Trophoblast cell (in vitro differentiated cells and primary cell): ENCODE data around the gene DDX59.
A peak's percentile ranks its signal among the peaks of the same experiment; 100 is the strongest.

Source experiments
- DNase-seq, 2 donors: peaks; one replicate each; pipeline ENCODE4 v3.0.0-alpha.2; 2016
- H2AFZ ChIP-seq: 2 replicates; pipeline ENCODE4 v1.6.1; 2013; ENCODE audit warnings: low read length, moderate library complexity, mild to moderate bottlenecking; ENCODE audit not compliant: insufficient read depth, poor library complexity
- H2AK5ac ChIP-seq: 2 replicates; pipeline ENCODE4 v1.6.1; 2013; ENCODE audit warnings: mild to moderate bottlenecking, low read length
- H2BK120ac ChIP-seq: 2 replicates; pipeline ENCODE4 v1.6.1; 2013; ENCODE audit warnings: low read length, mild to moderate bottlenecking, moderate library complexity; ENCODE audit not compliant: insufficient read depth, poor library complexity
- H2BK12ac ChIP-seq: 2 replicates; pipeline ENCODE4 v1.6.1; 2013; ENCODE audit warnings: mild to moderate bottlenecking, low read length, moderate library complexity
- H2BK5ac ChIP-seq: 2 replicates; pipeline ENCODE4 v1.6.1; 2013; ENCODE audit warnings: low read length, low read depth, moderate library complexity, mild to moderate bottlenecking; ENCODE audit not compliant: poor library complexity
- H3K14ac ChIP-seq: 2 replicates; pipeline ENCODE4 v1.6.1; 2013; ENCODE audit warnings: mild to moderate bottlenecking, low read length
- H3K18ac ChIP-seq: 2 replicates; pipeline ENCODE4 v1.6.1; 2013; ENCODE audit warnings: mild to moderate bottlenecking, low read length
- H3K23ac ChIP-seq: 2 replicates; pipeline ENCODE4 v1.6.1; 2013; ENCODE audit warnings: low read length
- H3K27ac ChIP-seq: 2 replicates; pipeline ENCODE4 v1.5.1; 2013; ENCODE audit warnings: low read depth, mild to moderate bottlenecking, inconsistent platforms, low read length, moderate library complexity
- H3K27me3 ChIP-seq: 2 replicates; pipeline ENCODE4 v1.6.1; 2013; ENCODE audit warnings: inconsistent platforms, mild to moderate bottlenecking, low read length, moderate library complexity; ENCODE audit not compliant: insufficient read depth
- H3K36me3 ChIP-seq, 2 experiments: 1 replicate in 1 of 2; 2 replicates in 1 of 2; pipeline ENCODE4 v1.6.1; 2013; ENCODE audit warnings: low read length in 2 of 2, mild to moderate bottlenecking in 2 of 2, moderate library complexity in 1 of 2; ENCODE audit not compliant: insufficient read depth in 2 of 2, control insufficient read depth in 1 of 2
- H3K4ac ChIP-seq: 2 replicates; pipeline ENCODE4 v1.6.1; 2013; ENCODE audit warnings: low read depth, mild to moderate bottlenecking, low read length, moderate library complexity
- H3K4me1 ChIP-seq, 2 experiments: 1 replicate in 1 of 2; 2 replicates in 1 of 2; pipeline ENCODE4 v1.6.1; 2013; ENCODE audit warnings: low read length in 2 of 2, mild to moderate bottlenecking in 2 of 2, moderate library complexity in 1 of 2; ENCODE audit not compliant: insufficient read depth in 2 of 2, control insufficient read depth in 1 of 2
- H3K4me2 ChIP-seq: 2 replicates; pipeline ENCODE4 v1.6.1; 2013; ENCODE audit warnings: inconsistent platforms, mild to moderate bottlenecking, low read length, moderate library complexity
- H3K4me3 ChIP-seq: 2 replicates; pipeline ENCODE4 v1.5.1; 2013; ENCODE audit warnings: mild to moderate bottlenecking, low read depth, low read length, inconsistent platforms
- H3K79me1 ChIP-seq: one replicate; pipeline ENCODE4 v1.6.1; 2013; ENCODE audit warnings: low read length
- H3K79me2 ChIP-seq: 2 replicates; pipeline ENCODE4 v1.6.1; 2013; ENCODE audit warnings: low read length, mild to moderate bottlenecking; ENCODE audit not compliant: control insufficient read depth, insufficient read depth, poor library complexity
- H3K9ac ChIP-seq: 2 replicates; pipeline ENCODE4 v1.6.1; 2013; ENCODE audit warnings: mild to moderate bottlenecking, low read length
- H3K9me3 ChIP-seq: 2 replicates; pipeline ENCODE4 v1.6.1; 2013; ENCODE audit warnings: low read depth, mild to moderate bottlenecking, control low read depth, inconsistent platforms, low read length; ENCODE audit not compliant: insufficient read depth
- H4K12ac ChIP-seq: 2 replicates; pipeline ENCODE4 v1.6.1; 2013; ENCODE audit warnings: low read depth, mild to moderate bottlenecking, low read length, moderate library complexity
- H4K8ac ChIP-seq: 2 replicates; pipeline ENCODE4 v1.6.1; 2013; ENCODE audit warnings: low read depth, mild to moderate bottlenecking, low read length, moderate library complexity
- H4K91ac ChIP-seq: one replicate; pipeline ENCODE4 v1.6.1; 2013; ENCODE audit warnings: low read depth, mild to moderate bottlenecking, low read length, moderate library complexity
- WGBS: extraction: QIAGEN DNeasy Blood & Tissue Kit; methylation state at CpG from one replicate; pipeline ENCODE4 v1.1.7; 2013; ENCODE audit warnings: missing lambda C conversion rate; ENCODE audit not compliant: insufficient read length, insufficient coverage; ENCODE audit errors: extremely low coverage; 5-methylcytosine and 5-hydroxymethylcytosine counted together

DDX59 gene

GRCh38 chr1:200699871-200700270 is 30.2 kb upstream of the DDX59 start:
- H3K4ac ChIP-seq, result no peak overlapping the region
- H3K27ac ChIP-seq, result no peak overlapping the region
- no peak overlapping the region for H4K8ac ChIP-seq
- H3K4me2 ChIP-seq, result no peak overlapping the region
- no peaks in the 10 kb centered on the region for H3K79me1 ChIP-seq
- no peak overlapping the region for H2BK5ac ChIP-seq
- no peak overlapping the region for H3K23ac ChIP-seq
- no peaks in the 10 kb centered on the region for H3K36me3 ChIP-seq
- no peaks in the 10 kb centered on the region for H3K79me2 ChIP-seq
- H3K4me1 ChIP-seq, result no peaks in the 10 kb centered on the region
- H4K12ac ChIP-seq, result no peak overlapping the region
- no CpG with 5 or more reads among the region's 1 CpG for WGBS
- no peaks in the 10 kb centered on the region for H3K9me3 ChIP-seq
- no peak overlapping the region for H3K9ac ChIP-seq
- no peak overlapping the region for H2BK120ac ChIP-seq
- peak in 1 of 2 donors; percentile 75 for DNase-seq
- H3K18ac ChIP-seq, result no peak overlapping the region
- H3K4me3 ChIP-seq, result no peak overlapping the region
- no peak overlapping the region for H2BK12ac ChIP-seq
- H3K14ac ChIP-seq, result no peak overlapping the region
- H4K91ac ChIP-seq, result no peak overlapping the region
- H3K27me3 ChIP-seq, result no peaks in the 10 kb centered on the region
- H2AFZ ChIP-seq, result no peak overlapping the region
- no peak overlapping the region for H2AK5ac ChIP-seq

DNA sequence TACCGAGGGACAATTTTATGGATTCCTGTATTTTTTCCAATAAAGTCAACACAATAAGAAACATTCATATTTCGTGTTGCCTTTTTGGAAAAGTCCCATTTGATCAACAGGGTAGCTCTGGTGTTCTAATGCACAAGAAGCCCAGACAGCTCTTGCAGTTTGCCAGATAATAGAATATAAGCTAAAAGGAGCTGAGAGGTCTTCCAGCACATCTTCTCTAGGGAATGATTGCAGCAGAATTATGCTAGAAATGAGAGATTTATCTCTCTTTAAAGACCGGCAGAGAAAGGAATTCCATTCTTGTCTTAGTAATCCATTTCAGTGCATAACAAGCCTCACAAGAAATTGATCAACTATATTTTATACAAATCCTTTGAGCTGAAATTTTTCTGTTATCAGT is 25.0 kb upstream of the DDX59 start:
- no peak overlapping the region for H3K27ac ChIP-seq
- H3K27me3 ChIP-seq, result no peaks in the 10 kb centered on the region
- no peak overlapping the region for H2AK5ac ChIP-seq
- no peak overlapping the region for H2BK5ac ChIP-seq
- no peak overlapping the region for H3K9ac ChIP-seq
- H3K4me1 ChIP-seq, result no peaks in the 10 kb centered on the region
- no peaks in the 10 kb centered on the region for H3K36me3 ChIP-seq
- WGBS, result no CpG with 5 or more reads among the region's 3 CpGs
- no peak overlapping the region for H2BK12ac ChIP-seq
- no peak overlapping the region for H4K8ac ChIP-seq
- no peaks in the 10 kb centered on the region for H3K9me3 ChIP-seq
- H2BK120ac ChIP-seq, result no peak overlapping the region
- H3K18ac ChIP-seq, result no peak overlapping the region
- no peaks in the 10 kb centered on the region for H3K79me2 ChIP-seq
- no peak overlapping the region for H3K4me3 ChIP-seq
- H4K91ac ChIP-seq, result no peak overlapping the region
- H3K23ac ChIP-seq, result no peak overlapping the region
- H3K4ac ChIP-seq, result no peak overlapping the region
- DNase-seq, result peak in 1 of 2 donors; percentile 12
- H3K79me1 ChIP-seq, result no peaks in the 10 kb centered on the region
- H3K4me2 ChIP-seq, result no peak overlapping the region
- H2AFZ ChIP-seq, result no peak overlapping the region
- H4K12ac ChIP-seq, result no peak overlapping the region
- H3K14ac ChIP-seq, result no peak overlapping the region

DNA sequence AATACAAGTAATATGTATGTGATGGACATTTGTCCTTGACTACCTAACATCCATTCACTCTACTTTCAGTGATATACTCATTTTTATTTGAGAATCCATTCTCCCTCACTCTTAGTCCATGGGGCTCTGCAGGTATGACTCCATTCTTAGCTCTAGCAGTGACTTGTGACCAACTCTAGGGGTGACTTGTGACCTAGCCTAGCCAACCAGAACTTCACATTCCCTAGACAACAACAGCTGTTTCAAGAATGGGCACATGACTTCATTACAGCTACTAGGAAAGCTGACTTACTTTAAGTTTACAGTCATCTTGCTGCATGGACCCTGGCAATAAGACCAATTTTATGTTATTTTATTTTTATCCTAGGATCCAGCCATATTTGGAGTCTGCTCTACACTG is 23.6 kb upstream of the DDX59 start:
- no peak overlapping the region for H4K12ac ChIP-seq

DNA sequence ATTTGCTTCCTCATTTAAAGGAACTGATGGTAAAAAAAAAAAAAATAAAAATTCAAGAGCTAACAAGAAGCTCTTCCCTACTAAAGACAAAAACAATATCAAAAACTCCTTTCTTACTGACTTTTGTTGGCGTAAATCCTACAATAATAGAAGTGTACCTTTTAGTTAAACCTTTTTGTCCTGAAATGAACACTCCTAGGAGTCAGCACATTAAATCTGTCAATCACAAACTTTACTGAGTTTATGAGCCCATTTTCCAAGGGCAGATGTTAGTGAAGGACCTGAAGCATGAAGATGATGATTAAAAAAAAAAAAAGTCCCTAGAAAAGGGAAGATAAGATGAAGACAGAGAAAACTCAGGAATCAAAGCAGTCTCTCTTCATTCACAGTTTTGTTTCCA is 22.6 kb upstream of the DDX59 start:
- no peaks in the 10 kb centered on the region for H3K4me1 ChIP-seq

More for the DNA sequence above, 23.6 kb upstream of the DDX59 start:
- H2AK5ac ChIP-seq, result no peak overlapping the region
- DNase-seq, result no peak
- H4K91ac ChIP-seq, result no peak overlapping the region
- no peaks in the 10 kb centered on the region for H3K9me3 ChIP-seq
- no peak overlapping the region for H3K9ac ChIP-seq
- no peak overlapping the region for H3K18ac ChIP-seq
- no peaks in the 10 kb centered on the region for H3K4me1 ChIP-seq
- H2AFZ ChIP-seq, result no peak overlapping the region
- H4K8ac ChIP-seq, result no peak overlapping the region
- no peak overlapping the region for H3K23ac ChIP-seq
- no peaks in the 10 kb centered on the region for H3K79me1 ChIP-seq
- H3K4ac ChIP-seq, result no peak overlapping the region
- H3K4me2 ChIP-seq, result no peak overlapping the region
- no peak overlapping the region for H3K27ac ChIP-seq
- H3K4me3 ChIP-seq, result no peak overlapping the region
- H3K79me2 ChIP-seq, result no peaks in the 10 kb centered on the region
- no peaks in the 10 kb centered on the region for H3K36me3 ChIP-seq
- no peaks in the 10 kb centered on the region for H3K27me3 ChIP-seq
- no peak overlapping the region for H2BK12ac ChIP-seq
- no peak overlapping the region for H3K14ac ChIP-seq
- no peak overlapping the region for H2BK5ac ChIP-seq
- H2BK120ac ChIP-seq, result no peak overlapping the region

More for the DNA sequence above, 22.6 kb upstream of the DDX59 start:
- Histone ChIP-seq H3K4ac (no peak overlapping the region), H4K91ac (no peak overlapping the region), H2AFZ (no peak overlapping the region), H3K79me2 (no peaks in the 10 kb centered on the region), H3K9ac (no peak overlapping the region), H3K4me3 (no peak overlapping the region), H4K8ac (no peak overlapping the region), H3K23ac (no peak overlapping the region), H3K9me3 (no peaks in the 10 kb centered on the region), H2BK12ac (no peak overlapping the region), H3K27ac (no peak overlapping the region), H3K14ac (no peak overlapping the region), H4K12ac (no peak overlapping the region), H3K4me2 (no peak overlapping the region), H3K27me3 (no peaks in the 10 kb centered on the region), H2BK5ac (no peak overlapping the region), H2BK120ac (no peak overlapping the region), H3K36me3 (no peaks in the 10 kb centered on the region), H3K18ac (no peak overlapping the region), H2AK5ac (no peak overlapping the region), H3K79me1 (no peaks in the 10 kb centered on the region)
- DNase-seq, result no peak
- WGBS, result no CpG with 5 or more reads among the region's 1 CpG
